Omental fat pad (tissue), 4 donors: ENCODE data around the gene MAG. TPM values are rescaled to one million over a fixed set of nuclear protein-coding genes. Genes with fewer than 3 reads are reported as not detected.

Experiments used
- ATAC-seq: fragments of 150-250 bp; one replicate; pipeline ENCODE4 v1.9.1; 2016; ENCODE audit warnings: mild to moderate bottlenecking, moderate library complexity; ENCODE audit not compliant: low FRiP score
- DNase-seq: peaks from one replicate; pipeline ENCODE4 v3.0.0-alpha.2; 2019; ENCODE audit warnings: low spot score
- CTCF ChIP-seq, 3 donors: fragments of 450-650 bp; IDR thresholded peaks; one replicate each; pipeline ENCODE4 v1.5.1; 2016 to 2017; ENCODE audit warnings: antibody characterized with exemption in 3 of 3, mild to moderate bottlenecking in 3 of 3, moderate library complexity in 2 of 3
- total RNA-seq, 4 donors: library from RNA; depleted of rRNA; stranded (reverse); fragments of >200 nt; gene quantifications; one replicate each; pipeline ENCODE4 v1.1.0, GENCODE V29; 2016

The MAG gene
- total RNA-seq, 4 donors from 2014 or later = not detected

DNA sequence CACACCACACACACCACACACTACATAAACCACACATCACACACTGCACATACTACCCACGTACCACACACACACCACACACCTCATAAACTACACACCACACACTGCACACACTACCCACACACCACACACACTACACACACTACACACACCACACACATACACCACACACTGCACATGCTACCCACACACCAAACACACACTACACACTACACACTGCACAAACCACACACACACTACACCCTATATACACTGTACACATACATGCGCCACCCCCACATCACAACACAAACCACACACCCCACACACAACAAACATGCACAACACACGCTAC lies 5.5 kb downstream of the MAG start:
- ATAC-seq (no peak), DNase-seq (no peak)
- no peak for TF ChIP-seq CTCF (IDR thresholded peaks at IDR 0.05)

GRCh38 chr19:35297922-35298321 lies 6.0 kb downstream of the MAG start:
- no peak for DNase-seq
- no peak for ATAC-seq
- TF ChIP-seq CTCF (IDR thresholded peaks at IDR 0.05) = no peak

- no peak for TF ChIP-seq CTCF (IDR thresholded peaks at IDR 0.05)
- ATAC-seq (no peak), DNase-seq (no peak)
Measured at GRCh38 chr19:35298561-35298972, 6.6 kb downstream of the MAG start.

GRCh38 chr19:35299523-35300338 lies 7.8 kb downstream of the MAG start:
- no peak for TF ChIP-seq CTCF (IDR thresholded peaks at IDR 0.05)
- DNase-seq (no peak), ATAC-seq (no peak)

DNA sequence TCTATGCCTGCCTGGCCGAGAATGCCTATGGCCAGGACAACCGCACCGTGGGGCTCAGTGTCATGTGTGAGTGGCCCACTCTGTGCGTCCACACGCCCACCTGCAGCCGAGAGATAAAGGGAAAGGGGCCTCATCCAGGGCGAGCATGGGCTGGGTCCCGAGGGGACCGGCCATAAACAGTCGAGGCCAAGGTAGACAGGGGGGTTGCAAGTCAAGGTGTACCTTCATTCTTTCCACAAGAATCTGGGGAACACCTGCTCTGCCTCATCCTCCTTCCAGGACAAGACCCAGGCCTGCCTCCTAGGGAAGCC lies 8.3 kb downstream of the MAG start:
- DNase-seq = no peak
- no peak for TF ChIP-seq CTCF (IDR thresholded peaks at IDR 0.05)

GRCh38 chr19:35301961-35302360 lies 10.0 kb downstream of the MAG start:
- no peak for TF ChIP-seq CTCF (IDR thresholded peaks at IDR 0.05)
- DNase-seq = no peak
- no peak for ATAC-seq

More for the DNA sequence above, 8.3 kb downstream of the MAG start:
- no peak for ATAC-seq

DNA sequence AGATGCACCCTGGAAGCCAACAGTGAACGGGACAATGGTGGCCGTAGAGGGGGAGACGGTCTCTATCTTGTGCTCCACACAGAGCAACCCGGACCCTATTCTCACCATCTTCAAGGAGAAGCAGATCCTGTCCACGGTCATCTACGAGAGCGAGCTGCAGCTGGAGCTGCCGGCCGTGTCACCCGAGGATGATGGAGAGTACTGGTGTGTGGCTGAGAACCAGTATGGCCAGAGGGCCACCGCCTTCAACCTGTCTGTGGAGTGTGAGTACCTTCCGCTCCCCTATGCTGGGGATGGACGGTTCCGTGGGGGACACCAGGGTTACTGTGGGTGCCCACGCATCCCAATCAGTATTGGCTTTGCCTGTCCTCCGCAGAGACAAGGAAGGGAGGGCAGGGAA lies 10.5 kb downstream of the MAG start:
- DNase-seq (no peak), ATAC-seq (no peak)
- no peak for TF ChIP-seq CTCF (IDR thresholded peaks at IDR 0.05)
